Panc1 (cell line): ENCODE data around the gene CHTF18. TPM values are rescaled to one million over a fixed set of nuclear protein-coding genes. Genes with fewer than 3 reads are reported as not detected.

ENCODE experiments used
- ATAC-seq: fragments of 200-7000 bp; cut with Tn5 transposase; 2 replicates; pipeline ENCODE4 v1.9.1; 2020; ENCODE audit warnings: mild to moderate bottlenecking, moderate library complexity
- BruUV-seq: library from RNA; stranded (reverse); fragments of 400-500 nt; replicated peaks from 2 replicates; lab custom pipeline; 2021; lab: Mats Ljungman, UMichigan
- CTCF ChIA-PET: fragments of 300-600 bp; sonication (Branson Sonifier 250); formaldehyde crosslinking; loops from one replicate; lab custom pipeline; 2022; ENCODE audit warnings: antibody characterized with exemption; lab: Charles Lee
- POLR2A ChIA-PET: fragments of 300-600 bp; sonication (Branson Sonifier 250); formaldehyde crosslinking; loops from one replicate; lab custom pipeline; 2022; ENCODE audit warnings: antibody characterized with exemption; lab: Charles Lee
- DNase-seq: peaks from one replicate; pipeline ENCODE4 v3.0.0-alpha.2; 2010; ENCODE audit warnings: low read depth, low spot score
- H3K27ac ChIP-seq: 2 replicates; pipeline ENCODE4 v1.5.1; 2011; ENCODE audit warnings: mild to moderate bottlenecking, low read length, inconsistent platforms
- H3K27me3 ChIP-seq: fragments of 200-500 bp; sonication (Bioruptor generic); 2 replicates; pipeline ENCODE4 v1.6.0; 2014; ENCODE audit warnings: low read length, inconsistent platforms; ENCODE audit not compliant: control insufficient read depth, insufficient read depth
- H3K36me3 ChIP-seq: fragments of 200-500 bp; sonication (Bioruptor generic); 2 replicates; pipeline ENCODE4 v1.5.1; 2014; ENCODE audit warnings: inconsistent platforms, mild to moderate bottlenecking, low read length, moderate library complexity; ENCODE audit not compliant: control insufficient read depth, insufficient read depth
- H3K4me1 ChIP-seq: 2 replicates; pipeline ENCODE4 v1.5.1; 2011; ENCODE audit warnings: inconsistent platforms, mild to moderate bottlenecking, low read length, moderate library complexity; ENCODE audit not compliant: control insufficient read depth, insufficient read depth
- H3K4me3 ChIP-seq, 2 experiments: 2 replicates each; pipeline ENCODE4 v1.5.1; 2011 to 2012; ENCODE audit warnings: low read depth in 2 of 2, low read length in 2 of 2, mild to moderate bottlenecking in 2 of 2, inconsistent platforms in 1 of 2, moderate library complexity in 1 of 2
- H3K9me3 ChIP-seq: fragments of 200-500 bp; sonication (Bioruptor generic); 2 replicates; pipeline ENCODE4 v1.5.1; 2014; ENCODE audit warnings: low read depth, mild to moderate bottlenecking, inconsistent platforms, low read length, moderate library complexity; ENCODE audit not compliant: control insufficient read depth, insufficient read depth
- POLR2AphosphoS5 ChIP-seq: IDR thresholded peaks from 2 replicates; pipeline ENCODE4 v1.6.1; 2012; ENCODE audit warnings: mild to moderate bottlenecking, low read depth, low read length, moderate library complexity
- SIN3A ChIP-seq: IDR thresholded peaks from 2 replicates; pipeline ENCODE4 v1.6.1; 2012; ENCODE audit warnings: low read depth, mild to moderate bottlenecking, low read length, moderate library complexity, borderline replicate concordance; ENCODE audit not compliant: insufficient read depth
- TCF7L2 ChIP-seq: IDR thresholded peaks from 2 replicates; pipeline ENCODE4 v1.6.1; 2011; ENCODE audit warnings: mild to moderate bottlenecking, low read depth, low read length, inconsistent platforms
- in situ Hi-C: cut with HindIII; loops from 2 replicates; pipeline ENCODE4 v1.10.0; 2016; ENCODE audit warnings: low sequenced_read_pairs, low pct_unique_long_range_greater_than_20kb
- intact Hi-C: fragments of 100-400 bp; cut with micrococcal nuclease; formaldehyde crosslinking; loops from one replicate; pipeline ENCODE4 v1.10.0; 2022; ENCODE audit not compliant: unreplicated experiment
- total RNA-seq: library from RNA; stranded (reverse); gene quantifications from one replicate; pipeline ENCODE4 v1.2.1, GENCODE V29; 2021; ENCODE audit not compliant: unreplicated experiment
- TF ChIP-seq, protein P1 (sequence below): fragments of 450-650 bp; IDR thresholded peaks from 2 replicates; pipeline ENCODE4 v1.5.1; 2017; ENCODE audit warnings: mild to moderate bottlenecking
- TF ChIP-seq, protein P2 (sequence below), 2 experiments: IDR thresholded peaks; 2 replicates each; pipeline ENCODE4 v1.6.1; 2011 to 2012; ENCODE audit warnings: low read depth in 2 of 2, control low read depth in 1 of 2, low read length in 1 of 2, mild to moderate bottlenecking in 1 of 2, moderate library complexity in 1 of 2; ENCODE audit not compliant: insufficient read depth in 1 of 2

Gene CHTF18
- total RNA-seq, 1 experiment from 2014 or later, result 118 TPM

DNA sequence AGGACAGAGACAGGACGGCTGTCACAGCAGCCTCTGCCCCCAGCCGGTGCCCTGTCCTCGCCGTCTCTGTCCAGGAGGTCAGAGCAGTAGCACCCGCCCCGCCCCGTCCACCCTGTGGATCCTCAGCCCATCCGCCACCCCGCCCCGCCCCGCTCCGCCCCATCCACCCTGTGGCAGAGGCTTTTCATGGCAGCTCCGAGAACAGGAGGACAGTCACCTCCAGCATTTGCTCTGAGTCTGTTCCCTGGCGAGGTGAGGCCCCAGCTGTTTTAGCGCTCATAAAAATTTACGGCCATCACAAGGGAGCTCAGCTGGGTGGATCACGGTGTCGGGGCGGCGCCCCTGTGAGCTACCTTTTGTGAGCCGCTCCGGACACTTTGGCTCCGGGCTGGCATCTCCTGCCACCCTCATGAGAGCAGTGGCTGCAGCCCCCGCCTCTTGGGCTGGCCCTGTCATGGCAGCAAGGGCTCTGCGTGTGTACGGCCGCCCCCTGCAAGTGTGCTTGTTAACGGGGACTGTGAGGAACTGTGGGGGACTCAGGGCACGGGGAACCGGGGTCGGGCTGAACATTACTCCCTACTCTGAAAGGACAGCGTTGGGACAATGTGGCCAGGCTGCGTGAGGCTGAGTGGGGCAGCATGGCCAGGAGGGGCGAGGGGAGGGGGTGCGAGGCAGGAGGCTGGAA, 44.4 kb downstream of the CHTF18 start:
- Histone ChIP-seq H3K4me3 (no peak overlapping the region), H3K4me1 (no peaks in the 10 kb centered on the region), H3K27me3 (no peaks in the 10 kb centered on the region), H3K27ac (no peak overlapping the region), H3K36me3 (no peaks in the 10 kb centered on the region), H3K9me3 (peaks cover 4% of the 10 kb centered on the region; the same call in 1 of the 2 replicates)
- TF ChIP-seq TCF7L2 (no peak), SIN3A (no peak), POLR2AphosphoS5 (no peak)
- TF ChIP-seq, protein P1, sequence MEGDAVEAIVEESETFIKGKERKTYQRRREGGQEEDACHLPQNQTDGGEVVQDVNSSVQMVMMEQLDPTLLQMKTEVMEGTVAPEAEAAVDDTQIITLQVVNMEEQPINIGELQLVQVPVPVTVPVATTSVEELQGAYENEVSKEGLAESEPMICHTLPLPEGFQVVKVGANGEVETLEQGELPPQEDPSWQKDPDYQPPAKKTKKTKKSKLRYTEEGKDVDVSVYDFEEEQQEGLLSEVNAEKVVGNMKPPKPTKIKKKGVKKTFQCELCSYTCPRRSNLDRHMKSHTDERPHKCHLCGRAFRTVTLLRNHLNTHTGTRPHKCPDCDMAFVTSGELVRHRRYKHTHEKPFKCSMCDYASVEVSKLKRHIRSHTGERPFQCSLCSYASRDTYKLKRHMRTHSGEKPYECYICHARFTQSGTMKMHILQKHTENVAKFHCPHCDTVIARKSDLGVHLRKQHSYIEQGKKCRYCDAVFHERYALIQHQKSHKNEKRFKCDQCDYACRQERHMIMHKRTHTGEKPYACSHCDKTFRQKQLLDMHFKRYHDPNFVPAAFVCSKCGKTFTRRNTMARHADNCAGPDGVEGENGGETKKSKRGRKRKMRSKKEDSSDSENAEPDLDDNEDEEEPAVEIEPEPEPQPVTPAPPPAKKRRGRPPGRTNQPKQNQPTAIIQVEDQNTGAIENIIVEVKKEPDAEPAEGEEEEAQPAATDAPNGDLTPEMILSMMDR, result no peak
- TF ChIP-seq, protein P2, sequence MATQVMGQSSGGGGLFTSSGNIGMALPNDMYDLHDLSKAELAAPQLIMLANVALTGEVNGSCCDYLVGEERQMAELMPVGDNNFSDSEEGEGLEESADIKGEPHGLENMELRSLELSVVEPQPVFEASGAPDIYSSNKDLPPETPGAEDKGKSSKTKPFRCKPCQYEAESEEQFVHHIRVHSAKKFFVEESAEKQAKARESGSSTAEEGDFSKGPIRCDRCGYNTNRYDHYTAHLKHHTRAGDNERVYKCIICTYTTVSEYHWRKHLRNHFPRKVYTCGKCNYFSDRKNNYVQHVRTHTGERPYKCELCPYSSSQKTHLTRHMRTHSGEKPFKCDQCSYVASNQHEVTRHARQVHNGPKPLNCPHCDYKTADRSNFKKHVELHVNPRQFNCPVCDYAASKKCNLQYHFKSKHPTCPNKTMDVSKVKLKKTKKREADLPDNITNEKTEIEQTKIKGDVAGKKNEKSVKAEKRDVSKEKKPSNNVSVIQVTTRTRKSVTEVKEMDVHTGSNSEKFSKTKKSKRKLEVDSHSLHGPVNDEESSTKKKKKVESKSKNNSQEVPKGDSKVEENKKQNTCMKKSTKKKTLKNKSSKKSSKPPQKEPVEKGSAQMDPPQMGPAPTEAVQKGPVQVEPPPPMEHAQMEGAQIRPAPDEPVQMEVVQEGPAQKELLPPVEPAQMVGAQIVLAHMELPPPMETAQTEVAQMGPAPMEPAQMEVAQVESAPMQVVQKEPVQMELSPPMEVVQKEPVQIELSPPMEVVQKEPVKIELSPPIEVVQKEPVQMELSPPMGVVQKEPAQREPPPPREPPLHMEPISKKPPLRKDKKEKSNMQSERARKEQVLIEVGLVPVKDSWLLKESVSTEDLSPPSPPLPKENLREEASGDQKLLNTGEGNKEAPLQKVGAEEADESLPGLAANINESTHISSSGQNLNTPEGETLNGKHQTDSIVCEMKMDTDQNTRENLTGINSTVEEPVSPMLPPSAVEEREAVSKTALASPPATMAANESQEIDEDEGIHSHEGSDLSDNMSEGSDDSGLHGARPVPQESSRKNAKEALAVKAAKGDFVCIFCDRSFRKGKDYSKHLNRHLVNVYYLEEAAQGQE (IDR thresholded peaks at IDR 0.05; ENCODE audit: insufficient read depth in 1 of 2, low read depth in 2 of 2, low read length in 1 of 2), result no peak
- CTCF ChIA-PET, result no interaction called here
- in situ Hi-C loops, result no loop called here
- intact Hi-C loops, result no loop called here
- ATAC-seq (peak; percentile 56; the same call in 1 of the 2 replicates), DNase-seq (no peak)
- no TSS peak for BruUV-seq
- POLR2A ChIA-PET, result no interaction called here

DNA sequence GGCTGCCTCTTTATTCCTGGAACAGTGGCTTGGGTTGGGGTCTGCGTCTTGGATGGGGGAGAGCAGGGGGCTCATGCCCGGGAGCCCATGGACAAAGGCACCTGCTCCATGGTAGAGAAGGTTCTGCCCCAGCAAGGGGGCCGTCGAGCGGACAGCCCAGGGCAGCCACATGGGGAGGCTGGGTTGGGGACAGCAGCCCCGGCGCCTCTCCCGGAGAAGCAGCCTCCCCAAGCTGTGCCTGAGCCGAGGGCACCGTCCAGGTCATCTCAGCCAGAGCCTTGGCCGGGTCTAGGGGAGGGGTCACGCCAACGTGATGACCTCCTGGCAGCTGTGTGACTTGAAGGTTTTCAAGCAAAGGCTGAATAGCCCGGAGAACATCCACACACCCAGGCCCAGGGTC, 45.0 kb downstream of the CHTF18 start:
- H3K27ac ChIP-seq, result no peak overlapping the region
- intact Hi-C loops (no loop called here), in situ Hi-C loops (no loop called here)
- no peak for DNase-seq
- ChIA-PET CTCF (no interaction called here), POLR2A (no interaction called here)
- no peaks in the 10 kb centered on the region for H3K27me3 ChIP-seq
- H3K36me3 ChIP-seq, result no peaks in the 10 kb centered on the region
- no peak for ATAC-seq
- no peaks in the 10 kb centered on the region for H3K4me1 ChIP-seq
- H3K4me3 ChIP-seq, result no peak overlapping the region
- TF ChIP-seq, protein P2 (IDR thresholded peaks at IDR 0.05; ENCODE audit: insufficient read depth in 1 of 2, low read depth in 2 of 2, low read length in 1 of 2), result no peak
- TF ChIP-seq POLR2AphosphoS5 (no peak), TCF7L2 (no peak), SIN3A (no peak)
- TF ChIP-seq, protein P1, result no peak
- H3K9me3 ChIP-seq, result peaks cover 4% of the 10 kb centered on the region; the same call in 1 of the 2 replicates
- no TSS peak for BruUV-seq
